Heart left ventricle (tissue), 13 donors: ENCODE results near the gene RPGR.

Experiments
- CTCF ChIP-seq, 12 donors: fragments of 200-600 bp; sonication (generic) in 4 of 12; IDR thresholded peaks; one replicate each; pipeline versions ENCODE4 v1.5.0 to v1.8.0; 2018 to 2022; ENCODE audit warnings: antibody characterized with exemption in 12 of 12, mild to moderate bottlenecking in 5 of 12
- POLR2A ChIP-seq, 2 donors: fragments of 450-650 bp; IDR thresholded peaks; one replicate each; pipeline ENCODE4 v1.6.1; 2017; ENCODE audit warnings: antibody characterized with exemption in 2 of 2, mild to moderate bottlenecking in 2 of 2, moderate library complexity in 2 of 2
- donor health status: ischemic (EF 13 %, LVEDD 7.1; RV severe dilation, severe dysfunction).
- donor health status: DM: no; HTN: yes; CAD: no.
- donor health status: DM: no; HTN: no; CAD: no.
- donor health status: ischemic (EF 25% LVEDD 6.9; RV normal size, moderate dysfunction).
- donor health status: ischemic (EF 25% LVEDD 5.7; RV mildly dilated, moderate dysfunction).
- donor health status: ischemic (EF 35%, LVEDD 5.7; RV mildly dilated, moderate dysfunction).
- donor health status: nonischemic (EF 11% LVEDD 7.7; RV severe dilation, severe dysfunction).
- donor health status: DM: yes; HTN: yes; CAD: no.
- donor health status: PGD.
- donor health status: ischemic (EF 29% LVEDD 5.4; RV normal size, mild dysfunction).
- donor health status: nonischemic (EF 23%, LVEDD 6.1; RV moderate dilation, normal function).

GRCh38 chrX:38236901-38237615, 90.3 kb downstream of the RPGR start:
- no peak for TF ChIP-seq POLR2A (IDR thresholded peaks at IDR 0.05)
- TF ChIP-seq CTCF (IDR thresholded peaks at IDR 0.05) = no peak
